ENCODE results near the gene HS3ST2.

HS3ST2 gene

GRCh38 chr16:22813948-22814710 is at the start of gene HS3ST2:
Gene HS3ST2, plus strand, starts transcription at chr16:22814162. Its CDS starts 449 bp downstream, at chr16:22814611.
- no peak within 1 kb of the TSS for H3K4me3 ChIP-seq (ENCODE audit: low read depth, low read length)
- peak; percentile 72 for TF ChIP-seq CTCF (IDR thresholded peaks at IDR 0.05; ENCODE audit: control insufficient read depth, extremely low read depth, insufficient read depth)
- DNase-seq (ENCODE audit: low read depth) = no peak

- H3K4me3 ChIP-seq (ENCODE audit: low read depth, low read length) = no peak overlapping the region
- DNase-seq (ENCODE audit: low read depth) = no peak
These were observed 49.2 kb upstream of the HS3ST2 start for GRCh38 chr16:22764662-22765327.

GRCh38 chr16:22765479-22765878 is 48.5 kb upstream of the HS3ST2 start:
- H3K4me3 ChIP-seq (ENCODE audit: low read depth, low read length) = no peak overlapping the region
- no peak for DNase-seq (ENCODE audit: low read depth)
- no peak for TF ChIP-seq CTCF (IDR thresholded peaks at IDR 0.05; ENCODE audit: control insufficient read depth, extremely low read depth, insufficient read depth)

More at GRCh38 chr16:22764662-22765327, 49.2 kb upstream of the HS3ST2 start:
- no peak for TF ChIP-seq CTCF (IDR thresholded peaks at IDR 0.05; ENCODE audit: control insufficient read depth, extremely low read depth, insufficient read depth)

GRCh38 chr16:22770866-22771265 is 43.1 kb upstream of the HS3ST2 start:
- no peak overlapping the region for H3K4me3 ChIP-seq (ENCODE audit: low read depth, low read length)
- no peak for TF ChIP-seq CTCF (IDR thresholded peaks at IDR 0.05; ENCODE audit: control insufficient read depth, extremely low read depth, insufficient read depth)
- no peak for DNase-seq (ENCODE audit: low read depth)

GRCh38 chr16:22771551-22771950 is 42.4 kb upstream of the HS3ST2 start:
- no peak for DNase-seq (ENCODE audit: low read depth)
- H3K4me3 ChIP-seq (ENCODE audit: low read depth, low read length) = no peak overlapping the region
- no peak for TF ChIP-seq CTCF (IDR thresholded peaks at IDR 0.05; ENCODE audit: control insufficient read depth, extremely low read depth, insufficient read depth)

- no peak for DNase-seq (ENCODE audit: low read depth)
- TF ChIP-seq CTCF (IDR thresholded peaks at IDR 0.05; ENCODE audit: control insufficient read depth, extremely low read depth, insufficient read depth) = no peak
- H3K4me3 ChIP-seq (ENCODE audit: low read depth, low read length) = no peak overlapping the region
These were observed 38.6 kb upstream of the HS3ST2 start for GRCh38 chr16:22775220-22775922.

Measured in LNCaP clone FGC (cell line).